Endodermal cell (in vitro differentiated cells): ENCODE results near the gene YOD1. TPM values are rescaled to one million over a fixed set of nuclear protein-coding genes. Genes with fewer than 3 reads are reported as not detected.

ENCODE experiments used
- DNase-seq: peaks from one replicate; pipeline ENCODE4 v3.0.0-alpha.2; 2017
- H3K27ac ChIP-seq: 2 replicates; pipeline ENCODE4 v1.5.1; 2013; ENCODE audit warnings: mild to moderate bottlenecking, low read depth, low read length, moderate library complexity
- H3K27me3 ChIP-seq: 2 replicates; pipeline ENCODE4 v1.6.1; 2013; ENCODE audit warnings: mild to moderate bottlenecking, low read length, moderate library complexity; ENCODE audit not compliant: insufficient read depth, control insufficient read depth, poor library complexity, severe bottlenecking
- H3K36me3 ChIP-seq: 2 replicates; pipeline ENCODE4 v1.7.0; 2013; ENCODE audit warnings: mild to moderate bottlenecking, low read length, moderate library complexity; ENCODE audit not compliant: control insufficient read depth, insufficient read depth
- H3K4me1 ChIP-seq: one replicate; pipeline ENCODE4 v1.7.0; 2013; ENCODE audit warnings: low read length; ENCODE audit not compliant: control insufficient read depth, insufficient read depth
- H3K4me3 ChIP-seq: 2 replicates; pipeline ENCODE4 v1.5.1; 2013; ENCODE audit warnings: mild to moderate bottlenecking, low read length, moderate library complexity
- H3K9ac ChIP-seq: 2 replicates; pipeline ENCODE4 v1.6.1; 2013; ENCODE audit warnings: mild to moderate bottlenecking, low read length, moderate library complexity; ENCODE audit not compliant: poor library complexity, severe bottlenecking; ENCODE audit errors: extremely low read depth
- H3K9me3 ChIP-seq: 2 replicates; pipeline ENCODE4 v1.6.1; 2013; ENCODE audit warnings: mild to moderate bottlenecking, low read length, moderate library complexity; ENCODE audit not compliant: control insufficient read depth
- H3K27ac Mint-ChIP-seq: 2 replicates; pipeline ENCODE4 v1.8.0; 2020; ENCODE audit warnings: mixed read lengths
- H3K27me3 Mint-ChIP-seq: 2 replicates; pipeline ENCODE4 v1.8.0; 2021; ENCODE audit warnings: mild to moderate bottlenecking, mixed read lengths; ENCODE audit not compliant: insufficient read depth
- H3K36me3 Mint-ChIP-seq: 2 replicates; pipeline ENCODE4 v1.8.0; 2020; ENCODE audit warnings: low read depth, mixed read lengths
- H3K4me1 Mint-ChIP-seq: 2 replicates; pipeline ENCODE4 v1.8.0; 2020; ENCODE audit warnings: mixed read lengths
- H3K4me3 Mint-ChIP-seq: 2 replicates; pipeline ENCODE4 v1.8.0; 2020; ENCODE audit warnings: mild to moderate bottlenecking, moderate library complexity, mixed read lengths
- H3K9me3 Mint-ChIP-seq: 2 replicates; pipeline ENCODE4 v1.8.0; 2020; ENCODE audit warnings: mild to moderate bottlenecking, mixed read lengths
- whole genome bisulfite sequencing, 2 experiments: methylation state at CpG; one replicate each; pipeline versions ENCODE4 v1.1.5 to v1.1.7; 2013; ENCODE audit warnings: missing lambda C conversion rate in 2 of 2, mixed read lengths in 1 of 2; ENCODE audit not compliant: insufficient coverage in 1 of 2, insufficient read length in 1 of 2; 5-methylcytosine and 5-hydroxymethylcytosine counted together
- total RNA-seq, 2 donors: library from RNA; stranded (reverse); fragmentation: NEBNext Ultra II Directional in 1 of 2; extraction: Animal tissue kit (Norgen Biotek cat#: 25700) in 1 of 2; gene quantifications; 2 replicates in 1 of 2; 3 replicates in 1 of 2; pipeline ENCODE4 v1.2.1, GENCODE V29; 2021
- TF ChIP-seq, protein P1 (sequence below): fragments of 200-600 bp; sonication (generic); conservative IDR thresholded peaks from 2 replicates; pipeline ENCODE4 v1.5.0; 2021; ENCODE audit warnings: antibody characterized with exemption, mild to moderate bottlenecking

The YOD1 gene
- total RNA-seq, 2 donors from 2014 or later, result 10.8 to 18.8 TPM

DNA sequence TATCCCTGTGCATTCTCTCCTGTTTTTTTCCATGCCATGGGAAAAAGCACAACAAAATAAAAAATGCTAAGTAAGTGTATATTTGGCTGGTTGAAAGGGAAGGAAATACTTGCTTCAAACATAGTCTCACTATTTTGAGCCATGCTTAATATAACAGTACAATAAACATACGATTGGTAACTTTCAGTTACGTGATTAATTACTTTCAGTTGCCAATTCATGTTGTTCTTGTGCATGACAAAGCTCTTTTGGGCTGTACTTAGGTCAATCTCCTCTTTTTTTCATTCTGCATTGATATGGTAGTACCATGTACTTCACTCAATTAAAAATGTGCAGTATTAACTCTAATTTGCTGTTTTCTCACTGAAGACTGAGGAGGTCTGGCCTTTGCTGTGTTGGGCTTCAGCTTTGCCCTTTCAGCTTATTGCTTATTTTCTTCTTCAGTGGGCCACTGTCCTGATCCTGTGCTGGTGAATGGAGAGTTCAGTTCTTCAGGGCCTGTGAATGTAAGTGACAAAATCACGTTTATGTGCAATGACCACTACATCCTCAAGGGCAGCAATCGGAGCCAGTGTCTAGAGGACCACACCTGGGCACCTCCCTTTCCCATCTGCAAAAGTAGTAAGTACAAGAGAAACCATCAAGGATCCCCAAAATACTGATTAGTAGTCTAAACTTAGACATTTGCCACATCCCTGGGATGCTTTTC, 40.3 kb upstream of the YOD1 start:
- H3K27ac Mint-ChIP-seq, result no peak overlapping the region
- H3K9me3 Mint-ChIP-seq, result no peaks in the 10 kb centered on the region
- WGBS, 2 experiments, result 90 to 96% methylated on average over 4 of the region's 4 CpGs
- no peaks in the 10 kb centered on the region for H3K36me3 Mint-ChIP-seq
- Histone ChIP-seq H3K27me3 (no peaks in the 10 kb centered on the region), H3K36me3 (no peaks in the 10 kb centered on the region), H3K27ac (no peak overlapping the region), H3K4me3 (no peak overlapping the region), H3K4me1 (no peaks in the 10 kb centered on the region), H3K9me3 (no peaks in the 10 kb centered on the region), H3K9ac (no peak overlapping the region)
- TF ChIP-seq, protein P1, sequence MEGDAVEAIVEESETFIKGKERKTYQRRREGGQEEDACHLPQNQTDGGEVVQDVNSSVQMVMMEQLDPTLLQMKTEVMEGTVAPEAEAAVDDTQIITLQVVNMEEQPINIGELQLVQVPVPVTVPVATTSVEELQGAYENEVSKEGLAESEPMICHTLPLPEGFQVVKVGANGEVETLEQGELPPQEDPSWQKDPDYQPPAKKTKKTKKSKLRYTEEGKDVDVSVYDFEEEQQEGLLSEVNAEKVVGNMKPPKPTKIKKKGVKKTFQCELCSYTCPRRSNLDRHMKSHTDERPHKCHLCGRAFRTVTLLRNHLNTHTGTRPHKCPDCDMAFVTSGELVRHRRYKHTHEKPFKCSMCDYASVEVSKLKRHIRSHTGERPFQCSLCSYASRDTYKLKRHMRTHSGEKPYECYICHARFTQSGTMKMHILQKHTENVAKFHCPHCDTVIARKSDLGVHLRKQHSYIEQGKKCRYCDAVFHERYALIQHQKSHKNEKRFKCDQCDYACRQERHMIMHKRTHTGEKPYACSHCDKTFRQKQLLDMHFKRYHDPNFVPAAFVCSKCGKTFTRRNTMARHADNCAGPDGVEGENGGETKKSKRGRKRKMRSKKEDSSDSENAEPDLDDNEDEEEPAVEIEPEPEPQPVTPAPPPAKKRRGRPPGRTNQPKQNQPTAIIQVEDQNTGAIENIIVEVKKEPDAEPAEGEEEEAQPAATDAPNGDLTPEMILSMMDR, result peak; percentile 15
- H3K4me1 Mint-ChIP-seq, result peaks cover 6% of the 10 kb centered on the region
- peaks cover 5% of the 10 kb centered on the region for H3K27me3 Mint-ChIP-seq
- no peak overlapping the region for H3K4me3 Mint-ChIP-seq
- DNase-seq, result no peak

DNA sequence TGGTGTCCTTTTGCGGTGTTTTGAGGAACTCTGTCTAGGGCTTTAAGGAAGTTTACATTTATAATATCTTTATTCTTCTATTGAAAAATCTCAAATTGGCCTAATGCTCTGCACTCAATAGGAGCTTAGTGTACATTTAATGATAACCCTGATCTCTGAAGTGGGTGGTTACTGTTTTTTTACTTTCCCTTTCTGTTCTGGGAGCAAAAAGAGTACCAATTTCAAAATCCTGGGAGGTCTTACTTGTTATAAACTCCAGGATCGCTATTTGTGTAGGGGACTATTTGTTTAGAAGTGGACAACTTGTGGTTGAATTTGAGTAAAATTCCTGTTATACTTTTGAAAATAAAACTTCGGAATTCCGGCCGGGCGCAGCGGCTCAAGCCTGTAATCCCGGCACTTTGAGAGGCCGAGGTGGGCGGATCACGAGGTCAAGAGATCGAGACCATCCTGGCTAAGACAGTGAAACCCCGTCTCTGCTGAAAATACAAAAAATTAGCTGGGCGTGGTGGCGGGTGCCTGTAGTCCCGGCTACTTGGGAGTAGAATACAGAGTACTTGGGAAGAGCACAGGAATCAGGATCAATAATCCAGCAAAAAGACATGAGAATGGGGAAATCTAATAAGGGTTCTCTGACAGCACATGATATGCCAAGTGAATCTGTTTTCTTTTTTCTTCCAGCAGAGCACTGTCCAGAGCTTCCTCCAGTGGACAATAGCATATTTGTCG, 38.8 kb upstream of the YOD1 start:
- Histone ChIP-seq H3K27ac (no peak overlapping the region), H3K4me1 (no peaks in the 10 kb centered on the region), H3K4me3 (no peak overlapping the region), H3K36me3 (no peaks in the 10 kb centered on the region), H3K9me3 (no peaks in the 10 kb centered on the region), H3K27me3 (no peaks in the 10 kb centered on the region), H3K9ac (no peak overlapping the region)
- Mint-ChIP-seq H3K9me3 (no peaks in the 10 kb centered on the region), H3K27ac (no peak overlapping the region), H3K4me3 (no peak overlapping the region), H3K36me3 (no peaks in the 10 kb centered on the region), H3K4me1 (peaks cover 6% of the 10 kb centered on the region), H3K27me3 (no peaks in the 10 kb centered on the region)
- 94 to 96% methylated on average over 15 to 17 of the region's 17 CpGs for WGBS, 2 experiments
- TF ChIP-seq, protein P1, result no peak
- DNase-seq, result no peak

DNA sequence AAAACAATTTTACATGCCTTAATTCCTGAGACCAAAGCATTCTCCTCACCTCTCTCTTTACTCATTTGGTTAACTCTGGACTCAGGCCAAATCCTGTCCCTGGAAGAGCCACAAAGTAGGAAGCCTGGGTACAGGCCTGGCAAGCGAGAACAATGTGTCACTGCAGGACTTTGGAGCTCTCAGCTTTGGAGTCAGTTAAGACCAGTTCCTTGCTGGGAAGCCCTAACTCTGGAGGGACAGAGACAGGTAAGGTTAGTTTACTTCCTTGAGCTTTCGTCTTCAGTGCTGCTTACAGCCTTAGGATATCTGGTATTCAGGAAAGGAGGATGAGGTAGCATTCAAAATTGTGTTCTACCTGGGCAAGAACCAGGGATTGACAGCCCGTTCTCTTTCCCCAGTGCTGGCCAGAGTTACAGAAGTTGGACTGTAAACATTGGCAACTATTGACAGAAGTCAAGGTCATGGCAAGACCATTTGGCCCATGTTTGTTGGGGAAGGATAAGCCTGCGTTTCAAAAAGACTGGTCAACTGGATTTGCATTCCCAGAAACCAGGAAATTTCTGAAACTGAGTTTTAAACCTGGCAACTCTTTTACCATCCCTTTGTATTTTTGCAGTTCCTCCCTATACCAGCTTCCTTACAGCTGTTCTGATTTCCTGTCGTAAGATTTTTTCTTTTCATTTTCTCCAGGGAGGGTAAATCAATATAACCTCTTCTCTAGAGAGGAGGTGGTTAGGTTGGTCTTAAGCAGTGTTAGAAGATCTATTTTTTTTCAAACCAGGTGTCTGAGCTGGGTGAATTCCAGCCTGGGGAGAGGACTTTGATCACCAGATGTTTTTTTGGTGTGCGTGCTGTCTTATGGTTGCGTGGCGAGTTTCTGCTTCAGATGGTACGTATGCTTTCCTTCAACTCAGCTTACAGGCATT, 38.0 kb upstream of the YOD1 start, which contains the start of gene C4BPB:
Gene C4BPB, plus strand, starts transcription at position 160 of the 926 bp plus-strand sequence. Its CDS starts 672 bp downstream, at position 832.
- Histone ChIP-seq H3K4me1 (no peaks in the 10 kb centered on the region), H3K9ac (no peak within 1 kb of the TSS), H3K9me3 (no peaks in the 10 kb centered on the region), H3K4me3 (no peak within 1 kb of the TSS), H3K27ac (no peak within 1 kb of the TSS), H3K27me3 (no peaks in the 10 kb centered on the region), H3K36me3 (no peaks in the 10 kb centered on the region)
- H3K27me3 Mint-ChIP-seq, result no peaks in the 10 kb centered on the region
- H3K4me1 Mint-ChIP-seq, result peaks cover 12% of the 10 kb centered on the region
- H3K9me3 Mint-ChIP-seq, result no peaks in the 10 kb centered on the region
- H3K4me3 Mint-ChIP-seq, result no peak within 1 kb of the TSS
- H3K27ac Mint-ChIP-seq, result no peak within 1 kb of the TSS
- no peak for DNase-seq
- 92 to 93% methylated on average over 7 to 9 of the region's 9 CpGs for WGBS, 2 experiments
- no peaks in the 10 kb centered on the region for H3K36me3 Mint-ChIP-seq
- TF ChIP-seq, protein P1, result no peak
